Upper lobe of left lung (tissue), 4 donors: Measurements from ENCODE around the gene POU3F1.

Source experiments
- CTCF ChIP-seq, 6 experiments: fragments of 450-650 bp in 4 of 6; fragments of 200-600 bp in 2 of 6; sonication (generic) in 2 of 6; IDR thresholded peaks; one replicate each; pipeline ENCODE4 v1.5.1; 2016 to 2019; ENCODE audit warnings: antibody characterized with exemption in 6 of 6
- EP300 ChIP-seq, 4 donors: sonication (generic); formaldehyde crosslinking; IDR thresholded peaks; one replicate each; pipeline ENCODE4 v1.5.1; 2017; ENCODE audit warnings: antibody characterized with exemption in 4 of 4, control low read depth in 2 of 4
- POLR2A ChIP-seq, 4 donors: fragments of 450-650 bp; IDR thresholded peaks; one replicate each; pipeline ENCODE4 v1.5.1; 2016 to 2017; ENCODE audit warnings: antibody characterized with exemption in 4 of 4, mild to moderate bottlenecking in 2 of 4
- POLR2AphosphoS5 ChIP-seq, 2 donors: sonication (generic); formaldehyde crosslinking; IDR thresholded peaks; one replicate each; pipeline ENCODE4 v1.5.1; 2017; ENCODE audit warnings: antibody characterized with exemption in 2 of 2

GRCh38 chr1:38004284-38005108 is 42.1 kb downstream of the POU3F1 start:
- TF ChIP-seq CTCF (IDR thresholded peaks at IDR 0.05) (no peak), POLR2A (IDR thresholded peaks at IDR 0.05) (no peak), POLR2AphosphoS5 (IDR thresholded peaks at IDR 0.05) (no peak), EP300 (IDR thresholded peaks at IDR 0.05) (no peak)
